Neural cell (in vitro differentiated cells): Measurements from ENCODE around the gene SELENOW.
"Not testable (repeated sequence)": the region's sequence is repeated elsewhere in the genome, so short reads cannot be mapped to it uniquely, and the experiment has no call there.

Source experiments
- CTCF ChIP-seq: fragments of 450-650 bp; IDR thresholded peaks from 2 replicates; pipeline ENCODE4 v1.5.1; 2014; ENCODE audit warnings: antibody characterized with exemption, mild to moderate bottlenecking, moderate library complexity; ENCODE audit not compliant: poor library complexity, severe bottlenecking
- EZH2 ChIP-seq: fragments of 200-600, 300-800 bp; shearing (Covaris generic), sonication (generic); IDR thresholded peaks from 2 replicates; pipeline ENCODE4 v1.6.1; 2014; ENCODE audit warnings: antibody characterized with exemption, low read length, borderline replicate concordance, mild to moderate bottlenecking; ENCODE audit not compliant: insufficient read depth, poor library complexity, severe bottlenecking
- POLR2AphosphoS5 ChIP-seq: IDR thresholded peaks from 2 replicates; pipeline ENCODE4 v1.6.1; 2012
- REST ChIP-seq: IDR thresholded peaks from 2 replicates; pipeline ENCODE4 v1.6.1; 2012; ENCODE audit warnings: borderline replicate concordance
- SMC3 ChIP-seq: fragments of 450-650 bp; conservative IDR thresholded peaks from 2 replicates; pipeline ENCODE4 v1.6.1; 2014; ENCODE audit warnings: antibody characterized with exemption, mild to moderate bottlenecking, moderate library complexity; ENCODE audit not compliant: poor library complexity
- TAF1 ChIP-seq: IDR thresholded peaks from 2 replicates; pipeline ENCODE4 v1.6.1; 2012; ENCODE audit warnings: low read depth

GRCh38 chr19:47771291-47771690 lies 7.2 kb upstream of the SELENOW start:
- TF ChIP-seq TAF1, CTCF, EZH2, SMC3, POLR2AphosphoS5, REST: not testable (repeated sequence)
